C4-2B (cell line): ENCODE data around the gene UNK.

ENCODE experiments used
- ZFX ChIP-seq: fragments of 450-650 bp; IDR thresholded peaks from 2 replicates; pipeline ENCODE4 v1.6.1; 2017
- TF ChIP-seq, protein P1 (sequence below): fragments of 450-650 bp; conservative IDR thresholded peaks from 2 replicates; pipeline ENCODE4 v1.5.1; 2017; ENCODE audit warnings: mild to moderate bottlenecking

DNA sequence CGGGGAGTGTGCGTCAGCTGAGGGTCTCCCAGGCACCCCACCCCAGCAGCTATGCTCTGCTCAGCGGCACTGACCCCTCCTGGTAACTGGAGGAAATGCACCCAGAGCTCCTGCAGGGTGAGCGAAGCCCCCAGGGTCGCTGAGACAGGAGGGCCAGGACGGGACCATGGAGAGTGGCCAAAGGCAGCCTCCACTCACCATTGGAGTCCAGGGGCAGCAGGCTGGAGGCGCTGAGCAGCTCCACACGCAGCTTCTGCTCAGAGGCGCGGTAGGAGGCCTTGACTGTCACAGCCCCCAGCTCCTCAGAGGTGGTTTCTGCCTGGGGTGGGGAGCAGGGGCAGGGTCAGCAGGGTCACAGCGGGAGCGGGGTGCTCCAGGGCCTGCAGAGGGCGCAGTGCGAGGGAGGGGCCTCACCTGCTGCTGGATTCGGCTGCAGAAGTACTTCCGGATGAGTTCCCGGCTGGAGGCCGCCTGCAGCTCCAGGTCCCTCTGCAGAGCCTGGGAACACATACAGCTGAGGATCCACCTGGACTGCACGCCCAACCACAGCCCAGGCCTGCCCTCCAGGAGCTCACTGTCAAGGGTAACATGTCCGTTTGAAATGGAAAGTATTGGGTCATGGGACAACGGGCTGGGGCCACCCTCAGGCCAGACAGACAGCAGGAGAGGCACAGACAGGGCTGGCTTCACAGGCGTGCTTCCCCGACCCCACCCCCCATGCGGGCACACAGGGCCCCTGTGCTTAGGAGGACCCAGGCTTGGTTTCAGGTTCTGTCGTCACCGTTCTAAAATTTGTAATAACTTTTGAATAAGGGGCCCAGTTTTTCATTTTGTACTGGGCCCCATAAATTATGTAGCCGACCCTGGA, 45.8 kb downstream of the UNK start:
- TF ChIP-seq, protein P1, sequence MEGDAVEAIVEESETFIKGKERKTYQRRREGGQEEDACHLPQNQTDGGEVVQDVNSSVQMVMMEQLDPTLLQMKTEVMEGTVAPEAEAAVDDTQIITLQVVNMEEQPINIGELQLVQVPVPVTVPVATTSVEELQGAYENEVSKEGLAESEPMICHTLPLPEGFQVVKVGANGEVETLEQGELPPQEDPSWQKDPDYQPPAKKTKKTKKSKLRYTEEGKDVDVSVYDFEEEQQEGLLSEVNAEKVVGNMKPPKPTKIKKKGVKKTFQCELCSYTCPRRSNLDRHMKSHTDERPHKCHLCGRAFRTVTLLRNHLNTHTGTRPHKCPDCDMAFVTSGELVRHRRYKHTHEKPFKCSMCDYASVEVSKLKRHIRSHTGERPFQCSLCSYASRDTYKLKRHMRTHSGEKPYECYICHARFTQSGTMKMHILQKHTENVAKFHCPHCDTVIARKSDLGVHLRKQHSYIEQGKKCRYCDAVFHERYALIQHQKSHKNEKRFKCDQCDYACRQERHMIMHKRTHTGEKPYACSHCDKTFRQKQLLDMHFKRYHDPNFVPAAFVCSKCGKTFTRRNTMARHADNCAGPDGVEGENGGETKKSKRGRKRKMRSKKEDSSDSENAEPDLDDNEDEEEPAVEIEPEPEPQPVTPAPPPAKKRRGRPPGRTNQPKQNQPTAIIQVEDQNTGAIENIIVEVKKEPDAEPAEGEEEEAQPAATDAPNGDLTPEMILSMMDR = no peak; the same call in 1 of the 2 replicates
- no peak for TF ChIP-seq ZFX
